ENCODE results near the gene PGBD2. TPM values are rescaled to one million over a fixed set of nuclear protein-coding genes. Genes with fewer than 3 reads are reported as not detected.

Gene PGBD2
- total and polyA plus RNA-seq, 2 of the 13 experiments (the other 11 are each of a cell fraction or from before 2014, with no cell fraction given) = 6.0 to 7.4 TPM

- TF ChIP-seq PBX2 (CRISPR knock-in tag; IDR thresholded peaks at IDR 0.05) (no peak), MEIS2 (CRISPR knock-in tag; IDR thresholded peaks at IDR 0.05) (peak; percentile 93), RARG (CRISPR knock-in tag; IDR thresholded peaks at IDR 0.05; ENCODE audit: low read depth) (no peak), NONO (IDR thresholded peaks at IDR 0.05) (no peak), NONO (CRISPR knock-in tag; conservative IDR thresholded peaks at IDR 0.05) (peak; percentile 99), ZNF724P (CRISPR knock-in tag; IDR thresholded peaks at IDR 0.05; ENCODE audit: borderline replicate concordance) (peak; percentile 98), KAT8 (CRISPR knock-in tag; IDR thresholded peaks at IDR 0.05) (peak; percentile 82; the same call in 1 of the 2 replicates), LBX2 (CRISPR knock-in tag; IDR thresholded peaks at IDR 0.05; ENCODE audit: borderline replicate concordance) (peak; percentile 96), POLR2AphosphoS2 (IDR thresholded peaks at IDR 0.05; ENCODE audit: low read depth, low read length) (no peak), ZNF703 (CRISPR knock-in tag; IDR thresholded peaks at IDR 0.05; ENCODE audit: borderline replicate concordance) (no peak; the same call in 1 of the 2 replicates), BHLHE40 (IDR thresholded peaks at IDR 0.05; ENCODE audit: low read length) (no peak; the same call in 1 of the 2 replicates), SIN3B (IDR thresholded peaks at IDR 0.05; ENCODE audit: low read length) (no peak), ELK4 (CRISPR knock-in tag; IDR thresholded peaks at IDR 0.05; ENCODE audit: borderline replicate concordance) (no peak), SCMH1 (CRISPR knock-in tag; IDR thresholded peaks at IDR 0.05; ENCODE audit: borderline replicate concordance) (no peak), KDM4B (CRISPR knock-in tag; IDR thresholded peaks at IDR 0.05) (peak; percentile 38; the same call in 1 of the 2 replicates), ZFP41 (CRISPR knock-in tag; IDR thresholded peaks at IDR 0.05; ENCODE audit: borderline replicate concordance) (0 out of 2 replicates have a peak, but pooled peaks have one; percentile 46), TFDP1 (CRISPR knock-in tag; IDR thresholded peaks at IDR 0.05; ENCODE audit: borderline replicate concordance) (peak; percentile 78), ZNF878 (CRISPR knock-in tag; IDR thresholded peaks at IDR 0.05) (peak; percentile 70; the same call in 1 of the 2 replicates), KLF11 (CRISPR knock-in tag; IDR thresholded peaks at IDR 0.05) (no peak), RAD51 (IDR thresholded peaks at IDR 0.05; ENCODE audit: borderline replicate concordance) (no peak), POLR2AphosphoS5 (IDR thresholded peaks at IDR 0.05; ENCODE audit: low read depth, low read length) (peak; percentile 88), HBP1 (CRISPR knock-in tag; IDR thresholded peaks at IDR 0.05; ENCODE audit: low read depth) (peak; percentile 82; the same call in 1 of the 2 replicates), ATM (IDR thresholded peaks at IDR 0.05; ENCODE audit: borderline replicate concordance) (no peak), KLF13 (CRISPR knock-in tag; IDR thresholded peaks at IDR 0.05) (0 out of 2 replicates have a peak, but pooled peaks have one; percentile 86), JDP2 (CRISPR knock-in tag; IDR thresholded peaks at IDR 0.05; ENCODE audit: borderline replicate concordance) (no peak), ZNF10 (CRISPR knock-in tag; IDR thresholded peaks at IDR 0.05; ENCODE audit: borderline replicate concordance, low read depth) (no peak), NFRKB (IDR thresholded peaks at IDR 0.05) (no peak)
Measured at GRCh38 chr1:248906009-248906752, at the start of gene PGBD2 (continued).

Data from HepG2 (cell line).